NB4 (cell line): Measurements from ENCODE around the gene SPATA6L.

ENCODE experiments used
- CTCF ChIP-seq: IDR thresholded peaks from one replicate; pipeline ENCODE4 v1.5.1; 2012; ENCODE audit warnings: low read depth, low read length
- POLR2A ChIP-seq: IDR thresholded peaks from 2 replicates; pipeline ENCODE4 v1.6.1; 2011; ENCODE audit warnings: mild to moderate bottlenecking; ENCODE audit not compliant: insufficient read length; ENCODE audit errors: extremely low read depth

GRCh38 chr9:4668604-4669003, 2.3 kb upstream of the SPATA6L start:
- no peak for TF ChIP-seq CTCF
- TF ChIP-seq POLR2A, result no peak
